Endothelial cell of hepatic sinusoid (primary cell): Measurements from ENCODE around the gene SLC35B4.

ENCODE experiments used
- in situ Hi-C: cut with HindIII; loops from 2 replicates; pipeline ENCODE4 v1.10.0; 2017; ENCODE audit warnings: low sequenced_read_pairs

Gene SLC35B4, protein sequence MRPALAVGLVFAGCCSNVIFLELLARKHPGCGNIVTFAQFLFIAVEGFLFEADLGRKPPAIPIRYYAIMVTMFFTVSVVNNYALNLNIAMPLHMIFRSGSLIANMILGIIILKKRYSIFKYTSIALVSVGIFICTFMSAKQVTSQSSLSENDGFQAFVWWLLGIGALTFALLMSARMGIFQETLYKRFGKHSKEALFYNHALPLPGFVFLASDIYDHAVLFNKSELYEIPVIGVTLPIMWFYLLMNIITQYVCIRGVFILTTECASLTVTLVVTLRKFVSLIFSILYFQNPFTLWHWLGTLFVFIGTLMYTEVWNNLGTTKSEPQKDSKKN

DNA sequence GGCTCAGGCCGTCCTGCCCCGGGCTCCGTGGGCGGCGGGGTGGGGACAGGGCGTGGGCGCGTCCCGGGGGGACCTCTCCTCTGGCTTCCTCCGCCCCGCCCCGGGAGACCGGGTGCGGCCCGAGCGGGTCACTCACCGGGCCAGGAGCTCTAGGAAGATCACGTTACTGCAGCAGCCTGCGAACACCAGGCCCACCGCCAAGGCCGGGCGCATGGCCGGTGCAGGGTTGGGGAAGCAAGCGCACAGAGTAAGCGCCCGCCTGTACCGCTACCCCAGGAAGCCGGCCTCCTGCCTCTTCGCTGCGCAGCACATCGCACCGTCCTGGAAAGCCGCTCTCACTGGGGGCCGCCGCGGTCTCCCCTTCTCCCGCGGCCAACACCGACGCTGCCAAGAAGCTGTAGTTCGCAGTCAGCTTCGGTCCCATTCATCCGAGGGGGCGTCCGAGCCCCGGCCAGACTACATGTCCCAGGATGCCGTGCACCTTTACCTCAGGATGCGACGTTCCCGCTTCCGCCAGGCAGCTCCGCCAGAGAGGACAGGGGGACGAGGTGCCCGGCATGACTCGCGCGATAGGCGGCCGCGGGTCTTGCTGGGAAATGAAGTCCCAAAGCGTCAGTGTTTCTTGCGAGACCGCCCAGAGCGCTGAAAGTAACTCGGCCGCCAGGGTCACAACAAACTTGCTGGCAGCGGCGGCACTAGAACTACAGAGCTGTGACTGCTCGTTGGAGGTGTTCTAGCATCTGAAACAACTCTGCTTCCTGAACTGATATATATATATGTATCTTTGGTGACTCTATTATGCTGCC, at the start of gene SLC35B4:
Gene SLC35B4 (minus strand): TSS at position 392 of the 806 bp plus-strand sequence. CDS start 179 bp downstream, at position 213.
- in situ Hi-C loops = no loop called here

DNA sequence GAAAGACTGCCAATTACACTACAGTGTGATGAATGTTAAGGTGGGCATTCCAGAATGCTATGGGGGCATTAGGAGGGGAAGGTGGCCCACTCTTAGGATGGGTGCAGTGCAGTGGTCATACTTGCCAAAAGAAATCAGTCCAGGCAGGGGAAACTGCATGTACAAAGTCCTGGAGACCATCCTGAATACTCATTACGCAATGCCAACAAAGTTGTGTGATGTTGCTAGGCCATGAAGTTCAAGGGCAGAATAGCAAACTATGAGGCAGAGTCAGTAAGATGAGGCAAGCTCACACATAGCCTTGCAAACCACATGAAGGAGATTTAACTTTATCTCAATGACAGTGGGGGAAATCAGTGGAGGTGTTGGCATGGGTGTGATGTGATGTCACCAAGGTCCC, 49.8 kb upstream of the SLC35B4 start:
- in situ Hi-C loops = no loop called here

DNA sequence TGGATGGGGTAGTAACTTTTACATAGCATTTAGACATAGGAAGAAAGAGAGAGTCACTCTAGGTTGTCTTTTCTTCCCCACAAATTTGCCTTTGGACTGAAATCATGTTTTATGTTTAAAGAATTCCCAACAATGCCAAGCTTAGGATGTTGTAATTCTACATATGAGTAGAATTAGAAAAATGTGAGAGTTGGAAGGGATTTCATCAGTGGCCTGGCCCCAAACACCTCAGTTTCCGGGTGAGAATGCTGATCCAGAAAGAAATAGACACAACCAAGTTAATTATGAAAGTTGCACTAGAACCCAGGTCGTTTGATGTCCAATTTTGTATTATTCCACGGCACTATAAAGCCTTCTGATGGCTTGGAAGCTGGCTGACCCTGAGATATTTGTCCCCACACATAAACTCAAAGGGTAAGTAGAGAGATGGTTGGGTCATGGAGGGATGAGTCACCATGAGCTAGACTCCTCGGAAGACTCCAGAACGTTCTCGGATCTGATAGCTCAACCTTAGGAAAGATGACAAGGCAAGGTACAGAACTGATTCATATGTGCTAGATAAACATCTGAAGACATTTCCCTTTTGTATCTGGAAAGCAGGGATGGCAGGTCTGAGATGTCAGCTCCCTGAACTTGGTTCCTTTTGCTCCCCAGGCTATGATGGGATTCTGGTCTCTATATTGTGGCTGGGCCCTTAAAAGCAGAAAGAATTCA, 48.8 kb upstream of the SLC35B4 start:
- in situ Hi-C loops = no loop called here

DNA sequence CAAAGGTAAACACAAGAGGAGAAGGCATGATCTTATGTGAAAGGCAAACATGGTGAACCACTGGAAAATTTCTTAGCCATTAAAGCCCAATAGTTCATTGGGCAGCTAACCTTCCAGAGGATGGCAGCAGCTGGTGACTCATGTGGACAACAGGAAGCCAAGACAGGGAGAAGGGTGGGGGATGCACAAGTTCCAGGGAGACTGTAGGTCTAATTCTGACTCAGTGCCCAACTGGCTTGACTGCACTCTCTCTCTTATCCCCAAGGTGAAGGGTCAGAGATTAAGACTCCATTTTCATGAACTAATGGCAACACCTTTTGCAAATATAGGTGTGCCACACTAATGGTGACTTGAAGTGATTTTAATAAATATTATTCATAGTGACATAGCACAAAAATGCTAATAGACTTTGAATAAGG, 47.9 kb upstream of the SLC35B4 start:
- in situ Hi-C loops = no loop called here

DNA sequence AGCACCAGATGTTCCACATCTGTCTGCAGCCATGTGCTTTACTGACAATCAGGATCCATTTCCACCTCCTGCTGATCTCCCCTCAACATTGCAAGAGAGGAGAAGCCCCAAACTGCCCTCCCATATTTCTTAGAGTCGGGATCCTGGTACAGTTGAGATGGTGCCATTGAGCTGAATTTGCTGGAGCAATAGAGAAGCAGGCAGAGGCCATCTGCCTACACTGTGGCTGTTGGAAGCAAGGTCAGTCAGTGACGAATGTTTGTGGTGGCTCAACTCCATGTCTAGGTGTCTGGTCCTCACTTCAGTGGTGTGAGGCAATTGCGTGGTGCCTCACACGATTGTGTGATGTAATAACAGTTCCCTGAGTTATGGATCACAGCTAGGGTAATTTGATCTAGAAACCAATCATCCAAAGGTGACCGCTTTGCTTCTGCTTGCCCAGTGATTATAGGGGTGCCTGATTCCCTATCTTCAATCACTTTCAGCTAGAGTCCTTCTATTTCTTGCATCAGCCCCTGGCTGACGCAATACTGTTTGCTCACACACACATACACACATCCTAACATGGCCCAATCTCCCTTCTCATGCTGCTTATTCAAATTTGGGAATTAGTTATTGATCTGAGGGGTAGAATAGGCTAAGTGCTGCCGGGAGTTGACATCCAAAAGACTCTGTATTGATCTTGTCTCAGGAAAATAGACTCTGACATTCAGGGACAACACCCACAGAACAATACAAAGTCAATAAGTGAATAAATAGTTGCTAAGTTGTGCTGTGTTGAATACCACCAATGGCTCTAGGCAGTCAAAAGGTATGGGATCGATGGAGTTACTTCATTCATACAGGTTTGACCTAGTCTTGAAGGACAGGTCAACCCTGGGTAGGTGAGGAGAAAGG, 46.1 kb upstream of the SLC35B4 start:
- in situ Hi-C loops = no loop called here

DNA sequence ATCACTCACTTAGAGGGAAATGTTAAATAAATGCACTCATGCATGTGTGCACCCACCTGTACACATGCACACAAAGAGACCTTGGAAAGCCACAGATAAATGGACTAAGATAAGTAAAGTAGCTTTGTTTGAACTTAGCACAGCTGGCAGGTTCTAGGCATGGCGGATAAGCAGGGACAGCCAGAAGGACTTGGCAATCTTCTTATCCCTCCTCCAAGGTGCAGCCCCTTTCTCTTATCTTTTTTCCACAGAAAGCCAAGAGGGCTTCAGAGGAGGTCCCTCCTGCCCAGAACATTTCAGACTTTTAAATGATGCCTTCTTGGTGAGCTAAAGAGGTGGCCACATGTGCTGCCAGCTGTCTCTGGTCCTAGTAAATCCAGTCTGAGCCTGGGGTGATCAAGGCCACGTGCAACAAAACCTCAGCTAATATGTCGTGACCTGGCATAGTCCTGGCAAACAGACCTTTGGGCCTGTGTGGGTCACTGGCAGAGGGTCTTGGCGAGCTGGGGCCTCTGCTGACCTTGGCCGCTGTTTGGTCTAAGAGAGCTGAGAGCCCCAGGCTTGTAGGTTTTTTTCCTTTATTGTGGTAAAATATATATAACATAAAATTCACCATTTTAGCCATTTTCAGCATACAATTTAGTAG, 43.2 kb upstream of the SLC35B4 start:
- in situ Hi-C loops = no loop called here

DNA sequence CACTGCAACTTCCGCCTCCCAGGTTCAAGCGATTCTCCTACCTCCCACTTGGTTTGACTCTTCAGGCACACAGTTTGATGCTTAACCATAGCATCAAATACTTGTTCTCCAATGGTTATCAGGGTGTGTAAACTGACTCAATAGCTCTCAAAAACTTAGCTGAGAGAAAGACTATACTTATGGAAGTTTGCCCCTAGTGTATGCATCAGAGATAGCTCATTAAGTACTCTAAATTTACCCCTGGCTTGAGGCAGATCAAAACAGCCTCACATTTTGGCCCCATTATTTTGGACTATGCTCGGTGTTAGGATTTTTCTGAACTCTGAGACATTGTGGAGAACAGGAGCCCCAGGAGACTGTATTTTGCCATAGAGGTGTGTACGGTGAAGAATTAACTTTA, 40.8 kb upstream of the SLC35B4 start:
- in situ Hi-C loops = no loop called here

DNA sequence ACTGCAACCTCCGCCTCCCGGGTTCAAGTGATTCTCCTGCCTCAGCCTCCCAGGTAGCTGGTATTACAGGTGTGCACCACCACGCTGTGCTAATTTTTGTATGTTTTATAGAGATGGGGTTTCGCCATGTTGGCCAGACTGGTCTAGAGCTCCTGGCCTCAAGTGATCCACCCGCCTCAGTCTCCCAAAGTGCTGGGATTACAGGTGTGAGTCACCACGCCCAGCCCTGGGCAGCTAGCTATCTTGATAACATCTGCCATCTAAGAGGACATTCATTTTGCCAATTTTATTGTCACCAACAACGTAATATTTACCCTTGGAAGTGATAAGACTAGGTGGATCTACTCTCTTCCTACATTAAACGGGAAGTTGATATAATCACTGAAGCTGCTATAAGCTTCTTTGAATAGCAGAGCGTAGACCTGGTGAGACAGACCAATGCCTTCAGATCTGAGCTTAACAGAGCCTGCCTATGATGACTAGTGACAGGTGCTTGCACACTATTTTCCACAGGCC, 39.7 kb upstream of the SLC35B4 start:
- in situ Hi-C loops = no loop called here

DNA sequence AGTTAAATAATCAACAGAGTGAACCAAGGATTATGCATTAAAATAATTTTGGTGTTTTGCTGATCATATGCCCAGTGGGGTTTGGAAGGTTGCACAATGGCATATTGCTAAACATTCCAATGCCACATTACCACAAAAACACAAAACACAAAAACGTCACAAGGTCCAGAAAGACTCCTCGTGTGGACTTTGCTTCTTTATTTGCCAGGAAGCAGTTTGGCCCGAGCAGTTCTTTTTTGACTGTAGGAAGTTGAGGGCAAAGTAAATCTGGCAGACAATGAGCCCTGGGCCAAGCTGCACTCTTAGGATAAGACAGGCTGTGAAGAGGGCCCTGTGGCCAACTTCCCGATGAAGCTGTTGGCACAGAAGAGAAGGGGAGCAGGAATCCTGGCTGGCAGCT, 39.2 kb upstream of the SLC35B4 start:
- in situ Hi-C loops = no loop called here

DNA sequence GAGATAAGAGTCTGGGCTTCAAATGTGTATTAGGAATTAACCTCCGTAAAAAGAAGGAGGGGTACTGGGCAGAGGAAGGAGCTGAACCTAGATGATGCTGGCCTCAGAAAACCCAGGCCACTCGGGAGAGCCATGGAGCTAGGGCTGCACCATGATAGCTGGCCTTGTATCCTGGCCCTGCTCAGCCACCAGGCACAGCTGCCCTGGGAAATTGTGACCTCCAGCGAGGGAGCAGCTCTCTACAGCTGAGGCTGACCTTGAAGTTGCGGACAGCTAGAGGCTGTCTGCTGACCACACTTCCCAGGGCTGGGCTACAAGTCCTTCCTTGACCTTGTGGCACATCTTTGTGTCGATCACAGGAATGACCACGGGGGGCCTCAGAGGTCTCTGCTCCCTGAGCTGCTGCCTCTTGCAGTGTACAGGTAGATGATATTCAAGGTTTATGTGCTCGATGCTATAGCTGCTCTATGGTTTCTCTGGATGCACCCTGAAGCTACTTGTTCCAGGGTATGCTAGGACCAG, 38.3 kb upstream of the SLC35B4 start:
- in situ Hi-C loops = no loop called here

DNA sequence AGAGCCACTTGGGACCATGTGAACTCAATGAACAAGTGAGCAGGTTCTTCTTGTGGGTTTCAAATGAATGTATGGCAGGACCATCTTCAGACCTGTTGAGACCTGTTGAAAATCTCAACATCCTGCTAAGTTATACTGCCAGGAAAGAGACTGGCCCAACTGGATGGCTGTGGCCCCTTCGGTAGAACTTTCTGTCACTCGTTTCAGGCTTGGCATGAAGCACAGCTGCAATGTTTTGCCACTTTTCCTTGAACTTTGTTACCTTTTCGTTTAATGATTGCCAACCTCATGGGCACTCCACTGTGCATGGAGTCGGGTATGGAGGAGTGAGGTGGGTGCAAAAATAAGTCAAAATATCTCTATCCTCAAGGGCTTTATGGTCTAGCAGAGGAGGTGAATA, 36.7 kb upstream of the SLC35B4 start:
- in situ Hi-C loops = no loop called here

DNA sequence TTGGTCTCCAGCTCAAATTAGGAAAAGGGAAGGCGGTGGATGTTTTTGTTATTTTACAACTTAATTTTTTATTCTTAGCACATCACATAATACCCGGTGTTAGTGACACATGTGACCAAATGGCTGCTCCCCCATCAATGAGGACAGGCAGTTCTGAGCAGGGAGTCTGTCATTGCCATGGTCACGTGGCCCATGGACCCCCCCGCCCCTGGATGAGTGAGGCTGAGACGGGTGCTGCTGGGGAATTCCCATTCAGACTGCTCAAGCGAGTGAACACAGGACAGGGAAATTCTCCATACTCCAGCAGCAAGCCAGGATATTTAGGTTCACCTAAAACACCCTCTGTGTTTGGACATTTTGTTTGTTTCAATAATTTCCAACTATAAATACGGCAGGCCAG, 34.7 kb upstream of the SLC35B4 start:
- in situ Hi-C loops = no loop called here

DNA sequence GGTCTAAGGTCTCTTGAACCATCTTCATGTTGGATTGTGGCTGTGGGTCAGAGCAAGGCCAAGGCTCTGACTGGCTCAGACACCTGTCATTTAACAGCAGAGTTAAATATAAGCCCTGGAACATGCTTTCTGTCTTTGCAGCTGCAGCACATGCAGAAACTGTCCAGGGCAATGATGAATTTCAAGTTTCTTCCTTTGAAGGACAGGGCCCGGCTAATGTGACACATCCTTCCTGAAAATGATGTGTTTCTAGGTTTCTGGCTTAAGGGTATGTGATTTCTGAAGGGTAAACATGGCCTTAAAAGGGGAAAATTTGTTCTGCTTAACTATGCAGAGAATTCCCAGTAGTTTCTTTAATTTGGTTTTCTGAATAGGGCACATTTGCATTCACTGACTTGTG, 34.0 kb upstream of the SLC35B4 start:
- in situ Hi-C loops = no loop called here

DNA sequence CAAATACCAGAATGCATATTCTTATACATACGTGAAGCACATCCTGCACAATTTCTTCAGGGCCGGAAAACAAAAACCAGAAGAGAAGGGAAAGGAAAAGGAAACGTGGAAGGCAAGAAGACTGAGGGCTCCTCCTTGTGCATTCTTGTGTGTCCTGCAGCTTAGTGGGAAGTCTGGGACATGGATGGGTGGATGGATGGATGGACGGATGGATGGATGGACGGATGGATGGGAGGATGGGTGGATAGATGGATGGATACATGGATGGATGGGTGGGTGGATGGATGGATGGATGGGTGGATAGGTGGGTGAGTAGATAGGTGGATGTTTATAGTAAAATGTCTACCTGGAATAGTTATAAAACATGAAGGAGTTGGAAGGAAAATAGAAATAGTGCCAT, 30.8 kb upstream of the SLC35B4 start:
- in situ Hi-C loops = no loop called here

DNA sequence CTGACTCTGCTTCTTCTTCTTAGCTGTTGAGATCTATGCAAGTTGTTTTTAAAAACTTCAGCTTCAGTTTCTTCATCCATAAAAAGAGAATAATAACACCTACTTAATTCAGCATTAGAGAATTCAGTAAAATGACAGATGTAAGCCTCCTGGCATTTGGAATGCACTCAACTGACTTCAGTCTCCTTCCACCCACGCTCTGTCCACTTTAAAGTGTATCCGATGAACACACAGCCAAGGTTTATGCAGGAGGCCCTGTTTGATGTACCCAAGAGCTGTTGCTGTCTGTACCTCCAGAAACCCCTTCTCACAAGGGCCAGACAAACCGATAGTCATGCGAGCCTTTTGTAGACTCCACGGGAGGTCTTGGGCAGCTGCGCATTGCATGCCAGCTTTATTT, 27.1 kb upstream of the SLC35B4 start:
- in situ Hi-C loops = no loop called here

DNA sequence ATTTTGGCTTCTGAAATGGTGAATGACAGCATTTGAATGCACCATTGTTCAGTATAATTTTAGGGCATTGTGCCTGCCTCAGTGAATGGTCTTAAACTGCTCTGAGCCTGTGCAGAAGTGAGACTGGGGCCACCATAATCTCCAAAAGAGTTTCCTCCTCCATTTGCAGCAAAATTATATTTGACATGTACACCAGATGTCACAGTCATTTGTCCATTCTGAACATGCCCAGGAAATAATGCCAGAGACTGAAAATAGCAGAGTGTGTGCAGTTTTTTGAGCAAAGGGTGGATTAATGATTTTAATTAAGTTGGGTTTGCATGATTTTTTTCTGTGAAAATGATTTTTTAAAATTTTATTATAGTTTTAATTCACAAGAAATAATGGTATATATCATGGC, 26.4 kb upstream of the SLC35B4 start:
- in situ Hi-C loops = no loop called here

DNA sequence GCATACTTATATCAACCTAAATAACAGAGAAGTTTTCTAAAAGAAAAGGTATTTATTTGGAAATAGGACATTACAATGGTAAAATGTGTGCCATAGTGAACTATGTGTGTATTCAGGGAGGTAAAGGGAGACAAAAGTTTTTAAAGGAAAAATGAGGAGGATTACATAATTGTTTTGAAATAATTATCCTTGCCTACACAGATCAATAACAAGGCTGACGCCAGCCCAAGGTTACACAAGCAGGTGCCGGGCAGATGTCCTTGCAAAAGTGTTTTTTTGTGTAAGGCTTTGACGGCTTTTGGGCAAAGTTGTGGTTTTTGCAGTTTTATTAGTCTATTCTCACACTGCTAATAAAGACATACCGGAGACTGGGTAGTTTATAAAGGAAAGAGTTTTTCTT, 22.7 kb upstream of the SLC35B4 start:
- in situ Hi-C loops = no loop called here

DNA sequence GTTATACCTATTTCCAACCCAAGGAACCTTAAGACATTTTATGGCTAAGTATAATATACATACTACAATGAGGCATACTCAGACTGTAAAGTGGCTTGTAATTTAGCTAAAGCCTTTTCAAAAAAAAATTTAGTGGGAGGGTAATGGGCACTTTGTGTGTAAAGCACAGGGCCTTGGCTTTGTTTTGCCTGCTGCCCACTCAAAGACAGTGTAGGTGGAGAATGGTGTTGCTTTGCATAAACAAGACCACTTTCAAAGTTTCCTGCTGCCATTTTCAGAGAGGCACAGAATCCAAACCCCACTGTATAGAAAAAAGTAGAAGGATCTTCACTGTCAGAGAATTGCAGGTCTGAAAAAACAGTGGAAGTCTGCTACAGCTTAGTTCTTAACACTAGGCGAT, 21.2 kb upstream of the SLC35B4 start:
- in situ Hi-C loops = no loop called here

DNA sequence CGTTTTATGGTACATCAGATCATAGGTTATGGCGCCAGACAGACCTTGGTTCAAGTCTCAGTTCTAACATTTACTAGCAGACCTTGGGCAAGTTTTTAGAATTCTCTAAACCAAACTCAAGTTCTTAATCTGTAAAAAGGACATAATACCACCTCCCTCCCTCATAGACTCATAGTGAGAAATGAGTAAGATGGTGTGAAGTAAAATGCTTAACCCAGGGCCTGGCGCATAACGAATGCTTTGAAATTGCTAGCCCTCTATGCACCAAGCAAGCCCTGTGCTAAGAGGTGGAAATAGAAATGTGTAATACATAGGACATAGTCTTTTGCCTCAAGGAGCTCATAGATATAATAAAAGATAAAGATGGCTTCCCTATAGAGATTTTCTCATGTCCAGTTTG, 17.7 kb upstream of the SLC35B4 start:
- in situ Hi-C loops = no loop called here

DNA sequence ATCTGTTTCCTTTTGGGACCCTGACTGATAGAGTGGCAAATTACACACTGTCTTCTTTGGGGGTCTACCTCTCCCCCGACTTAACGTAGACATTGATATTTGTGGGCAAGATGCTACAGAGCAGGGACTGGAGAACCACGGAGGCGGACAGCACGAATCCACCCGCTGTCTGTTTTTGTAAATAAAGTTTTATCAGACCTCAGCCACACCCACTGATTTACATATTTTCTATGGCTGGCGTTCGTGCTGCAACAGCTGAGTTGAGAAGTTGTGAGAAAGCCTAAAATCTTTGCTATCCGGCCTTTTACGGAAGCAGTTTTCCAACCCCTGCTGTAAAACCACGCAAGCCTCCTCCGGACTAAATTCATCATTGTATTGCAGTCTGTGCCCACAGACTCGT, 17.2 kb upstream of the SLC35B4 start:
- in situ Hi-C loops = no loop called here
